Measurements from ENCODE around the gene FARS2.
A peak's percentile ranks its signal among the peaks of the same experiment; 100 is the strongest.

FARS2 gene

GRCh38 chr6:5671601-5672559 lies 410.6 kb downstream of the FARS2 start:
- TF ChIP-seq Cebpa-rat (IDR thresholded peaks at IDR 0.05): no peak
- Histone ChIP-seq H3K9me3 (no peaks in the 10 kb centered on the region; the same call in 1 of the 2 replicates), H3K36me3 (no peaks in the 10 kb centered on the region), H4K20me1 (no peaks in the 10 kb centered on the region), H3K4me3 (no peak overlapping the region), H3K4me1 (peaks cover 29% of the 10 kb centered on the region), H3K9ac (no peak overlapping the region), H3K4me2 (peak overlapping the region; percentile 52), H3K27ac (peak overlapping the region; percentile 42; the same call in 1 of the 2 replicates), H3K27me3 (no peaks in the 10 kb centered on the region; the same call in 1 of the 2 replicates)

DNA sequence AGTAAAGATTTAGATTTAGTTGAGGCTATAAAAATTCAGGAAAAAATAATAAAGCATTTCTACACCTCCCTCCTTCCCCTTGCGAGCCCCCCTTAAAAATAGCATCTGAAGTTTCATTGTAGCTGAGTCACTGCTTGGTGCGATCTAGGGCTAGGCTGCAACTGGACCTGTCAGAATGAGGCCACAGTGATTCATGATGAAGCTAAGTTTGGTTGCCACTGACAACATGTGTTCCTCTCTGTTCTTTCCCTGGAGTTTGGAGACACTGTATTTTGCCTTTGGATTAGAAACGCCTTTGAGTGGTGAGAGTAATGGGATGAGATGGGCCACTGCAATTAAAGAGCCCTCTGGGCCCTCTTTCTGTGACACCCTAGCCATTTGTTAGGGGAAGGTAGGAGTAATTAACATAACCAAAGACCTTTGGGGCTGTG lies 411.3 kb downstream of the FARS2 start:
- no peak for TF ChIP-seq Cebpa-rat (IDR thresholded peaks at IDR 0.05)
- H3K4me3 ChIP-seq: no peak overlapping the region
- no peaks in the 10 kb centered on the region; the same call in 1 of the 2 replicates for H3K27me3 ChIP-seq
- no peak overlapping the region for H3K27ac ChIP-seq
- no peaks in the 10 kb centered on the region for H3K36me3 ChIP-seq
- H3K9ac ChIP-seq: no peak overlapping the region
- no peaks in the 10 kb centered on the region; the same call in 1 of the 2 replicates for H3K9me3 ChIP-seq
- H3K4me1 ChIP-seq: peaks cover 22% of the 10 kb centered on the region
- no peak overlapping the region for H3K4me2 ChIP-seq
- H4K20me1 ChIP-seq: no peaks in the 10 kb centered on the region

- no peak overlapping the region for H3K4me3 ChIP-seq
- no peaks in the 10 kb centered on the region; the same call in 1 of the 2 replicates for H3K27me3 ChIP-seq
- no peaks in the 10 kb centered on the region; the same call in 1 of the 2 replicates for H3K9me3 ChIP-seq
- H3K36me3 ChIP-seq: no peaks in the 10 kb centered on the region
- H3K9ac ChIP-seq: no peak overlapping the region
- no peak overlapping the region for H3K4me2 ChIP-seq
- no peak overlapping the region for H3K27ac ChIP-seq
- TF ChIP-seq Cebpa-rat (IDR thresholded peaks at IDR 0.05): no peak
- H4K20me1 ChIP-seq: no peaks in the 10 kb centered on the region
- H3K4me1 ChIP-seq: peaks cover 16% of the 10 kb centered on the region
Observed at GRCh38 chr6:5673019-5673790, 411.9 kb downstream of the FARS2 start.

DNA sequence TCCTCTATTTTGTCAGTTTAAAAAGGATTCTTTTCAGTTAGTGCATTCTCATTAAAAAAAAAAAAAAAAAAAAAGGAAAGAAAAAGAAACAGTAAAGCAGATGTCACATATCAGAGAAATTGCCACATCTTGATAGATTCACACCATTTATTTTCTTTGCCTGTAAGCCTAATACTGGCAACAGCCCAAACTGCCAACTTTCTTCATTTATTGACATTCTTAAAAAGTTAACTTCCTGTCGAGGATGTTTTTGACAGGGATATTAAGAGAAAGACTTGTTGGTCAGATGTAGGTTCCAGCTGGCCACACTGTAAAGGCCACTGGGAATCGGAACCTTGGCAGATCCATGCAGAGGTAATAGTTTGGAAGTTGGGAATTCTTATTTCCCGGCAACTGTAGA lies 412.8 kb downstream of the FARS2 start:
- no peak for TF ChIP-seq Cebpa-rat (IDR thresholded peaks at IDR 0.05)
- Histone ChIP-seq H3K36me3 (no peaks in the 10 kb centered on the region), H3K4me1 (peaks cover 16% of the 10 kb centered on the region), H4K20me1 (no peaks in the 10 kb centered on the region), H3K9me3 (no peaks in the 10 kb centered on the region; the same call in 1 of the 2 replicates), H3K27ac (no peak overlapping the region), H3K4me3 (no peak overlapping the region), H3K27me3 (no peaks in the 10 kb centered on the region; the same call in 1 of the 2 replicates), H3K9ac (no peak overlapping the region), H3K4me2 (no peak overlapping the region)

DNA sequence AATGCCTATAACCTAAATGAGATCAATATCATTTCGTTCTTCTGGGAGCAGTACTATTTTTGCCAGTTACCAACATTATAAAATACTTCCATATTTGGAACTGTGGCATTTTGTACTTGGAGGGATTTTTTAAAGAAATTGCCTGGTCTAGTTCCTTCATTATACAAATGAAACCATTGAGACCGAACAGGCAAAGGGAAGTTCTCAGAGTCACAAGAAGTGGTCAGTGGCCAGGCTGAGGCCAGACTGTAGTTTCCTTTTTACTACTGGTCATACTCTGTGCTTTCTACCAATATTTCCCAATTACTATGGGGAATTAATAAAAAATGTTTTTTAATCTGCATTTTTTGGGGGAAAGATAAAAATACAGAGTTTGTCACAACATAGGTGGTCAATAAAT lies 413.4 kb downstream of the FARS2 start:
- no peak for TF ChIP-seq Cebpa-rat (IDR thresholded peaks at IDR 0.05)
- Histone ChIP-seq H3K4me3 (no peak overlapping the region), H3K27ac (no peak overlapping the region), H3K9me3 (no peaks in the 10 kb centered on the region; the same call in 1 of the 2 replicates), H3K27me3 (no peaks in the 10 kb centered on the region; the same call in 1 of the 2 replicates), H4K20me1 (no peaks in the 10 kb centered on the region), H3K4me2 (no peak overlapping the region), H3K4me1 (peaks cover 22% of the 10 kb centered on the region), H3K36me3 (no peaks in the 10 kb centered on the region), H3K9ac (no peak overlapping the region)

DNA sequence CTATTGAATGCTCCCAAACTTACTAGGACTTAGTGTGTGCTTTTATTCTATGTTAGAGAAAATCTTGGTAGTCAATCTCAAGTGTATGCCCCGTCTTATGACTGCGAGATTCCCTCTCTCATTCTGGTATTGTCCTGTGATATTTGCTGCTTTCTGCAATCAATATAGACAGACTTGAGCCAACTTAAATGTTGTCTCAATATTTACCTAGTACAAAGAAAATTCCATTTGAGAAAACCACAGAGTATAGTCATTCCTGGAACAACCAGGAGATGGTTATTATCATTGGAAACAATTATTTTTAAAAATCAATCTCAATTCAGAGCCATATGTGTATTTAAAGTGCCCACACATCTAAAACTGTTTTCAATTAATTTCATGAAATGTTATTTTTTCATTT lies 415.4 kb downstream of the FARS2 start:
- TF ChIP-seq Cebpa-rat (IDR thresholded peaks at IDR 0.05): no peak
- Histone ChIP-seq H3K27ac (no peak overlapping the region), H3K9me3 (no peaks in the 10 kb centered on the region; the same call in 1 of the 2 replicates), H3K4me1 (peaks cover 31% of the 10 kb centered on the region), H3K9ac (no peak overlapping the region), H3K4me3 (no peak overlapping the region), H3K4me2 (no peak overlapping the region), H3K36me3 (no peaks in the 10 kb centered on the region), H4K20me1 (no peaks in the 10 kb centered on the region), H3K27me3 (no peaks in the 10 kb centered on the region; the same call in 1 of the 2 replicates)

GRCh38 chr6:5677219-5678000 lies 416.1 kb downstream of the FARS2 start:
- peaks cover 32% of the 10 kb centered on the region for H3K4me1 ChIP-seq
- no peak for TF ChIP-seq Cebpa-rat (IDR thresholded peaks at IDR 0.05)
- H4K20me1 ChIP-seq: no peaks in the 10 kb centered on the region
- no peaks in the 10 kb centered on the region for H3K36me3 ChIP-seq
- H3K9me3 ChIP-seq: no peaks in the 10 kb centered on the region
- no peak overlapping the region for H3K4me3 ChIP-seq
- no peaks in the 10 kb centered on the region; the same call in 1 of the 2 replicates for H3K27me3 ChIP-seq
- H3K27ac ChIP-seq: no peak overlapping the region
- H3K4me2 ChIP-seq: no peak overlapping the region
- H3K9ac ChIP-seq: no peak overlapping the region

DNA sequence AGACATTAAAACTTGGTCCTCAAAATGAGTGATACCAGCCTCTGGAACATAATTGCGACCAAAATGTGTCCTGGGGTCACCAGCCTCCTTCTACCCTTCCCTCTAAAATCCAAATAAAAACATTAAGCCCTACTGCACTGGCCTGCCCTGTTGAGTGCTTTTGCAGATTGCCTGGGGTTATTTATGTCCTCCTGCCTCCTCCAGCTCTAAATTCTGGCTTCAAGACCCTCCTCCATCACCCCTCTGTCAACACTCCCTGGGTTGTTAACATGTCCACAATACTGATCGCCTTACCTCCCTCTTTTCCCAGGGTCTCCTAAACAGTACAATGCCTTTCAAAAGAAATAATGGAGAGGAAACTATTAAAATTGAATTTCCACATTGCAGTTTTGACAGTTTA lies 418.0 kb downstream of the FARS2 start:
- Histone ChIP-seq H3K36me3 (no peaks in the 10 kb centered on the region), H3K4me1 (peaks cover 32% of the 10 kb centered on the region), H3K4me2 (peak overlapping the region; percentile 63), H3K9ac (no peak overlapping the region), H3K27ac (no peak overlapping the region), H3K4me3 (no peak overlapping the region), H4K20me1 (no peaks in the 10 kb centered on the region), H3K27me3 (no peaks in the 10 kb centered on the region), H3K9me3 (no peaks in the 10 kb centered on the region)
- TF ChIP-seq Cebpa-rat (IDR thresholded peaks at IDR 0.05): no peak

- Histone ChIP-seq H3K4me2 (peak overlapping the region; percentile 63), H3K4me1 (peaks cover 32% of the 10 kb centered on the region)
Observed at GRCh38 chr6:5679691-5680090, 418.4 kb downstream of the FARS2 start.

More at GRCh38 chr6:5679691-5680090, 418.4 kb downstream of the FARS2 start:
- Histone ChIP-seq H3K36me3 (no peaks in the 10 kb centered on the region), H3K9ac (no peak overlapping the region), H3K27me3 (no peaks in the 10 kb centered on the region), H3K4me3 (no peak overlapping the region), H4K20me1 (no peaks in the 10 kb centered on the region), H3K27ac (no peak overlapping the region), H3K9me3 (no peaks in the 10 kb centered on the region)
- TF ChIP-seq Cebpa-rat (IDR thresholded peaks at IDR 0.05): no peak

Measured in BLaER1 (cell line).